Gastrocnemius medialis (tissue), 4 donors: ENCODE data around the gene HSPBAP1.

Experiments used
- POLR2A ChIP-seq, 2 donors: fragments of 450-650 bp; IDR thresholded peaks; one replicate each; pipeline ENCODE4 v1.6.1; 2017; ENCODE audit warnings: antibody characterized with exemption in 2 of 2, mild to moderate bottlenecking in 2 of 2, moderate library complexity in 2 of 2
- TF ChIP-seq, protein P1 (sequence below), 5 experiments: fragments of 450-650 bp in 3 of 5; fragments of 200-600 bp in 2 of 5; sonication (generic) in 2 of 5; IDR thresholded peaks in 4 of 5; conservative IDR thresholded peaks in 1 of 5; 1 replicate in 4 of 5; 2 replicates in 1 of 5; pipeline ENCODE4 v1.5.1; 2016 to 2019; ENCODE audit warnings: antibody characterized with exemption in 5 of 5, mild to moderate bottlenecking in 3 of 5, moderate library complexity in 3 of 5

DNA sequence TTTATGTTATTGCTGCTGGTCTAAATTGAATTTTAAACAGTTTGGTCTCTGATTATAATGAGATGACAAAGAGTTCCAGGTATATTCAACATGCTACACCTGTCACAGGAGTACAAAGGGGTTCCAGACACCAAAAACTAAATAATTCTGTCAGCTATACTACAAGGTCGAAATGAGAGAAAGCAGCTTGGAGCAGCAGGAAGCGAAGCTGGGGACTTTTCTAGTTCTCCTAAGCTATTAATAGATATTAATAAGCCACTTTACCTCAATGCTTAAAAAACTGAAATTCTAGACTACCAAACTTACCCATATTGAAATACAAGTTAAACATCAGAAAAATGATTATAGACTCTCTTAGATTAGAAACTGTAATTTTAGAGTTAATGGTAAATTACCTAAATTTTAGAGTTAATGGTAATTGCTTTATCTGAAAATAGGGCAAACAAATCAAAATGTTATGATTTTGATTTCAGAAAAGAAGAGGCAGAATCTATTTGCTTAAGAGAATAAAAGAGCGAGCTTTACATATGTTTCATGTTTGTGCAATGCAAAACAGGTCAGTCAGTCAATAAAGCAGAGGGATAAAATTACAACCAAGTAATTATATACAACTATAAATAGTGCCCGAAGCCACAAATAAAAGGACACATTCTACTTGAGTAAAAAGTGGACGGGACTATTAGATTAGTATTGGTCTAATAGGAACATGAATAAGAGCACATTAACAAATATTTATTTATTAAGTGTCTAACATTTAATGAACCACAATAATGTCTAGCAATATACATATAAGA is 16.8 kb downstream of the HSPBAP1 start:
- TF ChIP-seq POLR2A (IDR thresholded peaks at IDR 0.05) = no peak
- TF ChIP-seq, protein P1, sequence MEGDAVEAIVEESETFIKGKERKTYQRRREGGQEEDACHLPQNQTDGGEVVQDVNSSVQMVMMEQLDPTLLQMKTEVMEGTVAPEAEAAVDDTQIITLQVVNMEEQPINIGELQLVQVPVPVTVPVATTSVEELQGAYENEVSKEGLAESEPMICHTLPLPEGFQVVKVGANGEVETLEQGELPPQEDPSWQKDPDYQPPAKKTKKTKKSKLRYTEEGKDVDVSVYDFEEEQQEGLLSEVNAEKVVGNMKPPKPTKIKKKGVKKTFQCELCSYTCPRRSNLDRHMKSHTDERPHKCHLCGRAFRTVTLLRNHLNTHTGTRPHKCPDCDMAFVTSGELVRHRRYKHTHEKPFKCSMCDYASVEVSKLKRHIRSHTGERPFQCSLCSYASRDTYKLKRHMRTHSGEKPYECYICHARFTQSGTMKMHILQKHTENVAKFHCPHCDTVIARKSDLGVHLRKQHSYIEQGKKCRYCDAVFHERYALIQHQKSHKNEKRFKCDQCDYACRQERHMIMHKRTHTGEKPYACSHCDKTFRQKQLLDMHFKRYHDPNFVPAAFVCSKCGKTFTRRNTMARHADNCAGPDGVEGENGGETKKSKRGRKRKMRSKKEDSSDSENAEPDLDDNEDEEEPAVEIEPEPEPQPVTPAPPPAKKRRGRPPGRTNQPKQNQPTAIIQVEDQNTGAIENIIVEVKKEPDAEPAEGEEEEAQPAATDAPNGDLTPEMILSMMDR (IDR thresholded peaks at IDR 0.05 in 4 of 5, conservative IDR thresholded peaks at IDR 0.05 in 1 of 5) = no peak
